Stimulated activated CD4-positive, alpha-beta T cell treated with anti-CD3 and anti-CD28 coated beads, Interleukin-4, amount 100 ng/mL, for 24 hours (primary cell): ENCODE results near the gene PPFIBP2.
A peak's percentile ranks its signal among the peaks of the same experiment; 100 is the strongest.
"Not testable (repeated sequence)": the region's sequence is repeated elsewhere in the genome, so short reads cannot be mapped to it uniquely, and the experiment has no call there.

ENCODE experiments used
- DNase-seq: peaks from one replicate; pipeline ENCODE4 v3.0.0-alpha.2; 2020

PPFIBP2 gene

GRCh38 chr11:7639643-7640025 is 125.8 kb downstream of the PPFIBP2 start:
- DNase-seq = no peak

DNA sequence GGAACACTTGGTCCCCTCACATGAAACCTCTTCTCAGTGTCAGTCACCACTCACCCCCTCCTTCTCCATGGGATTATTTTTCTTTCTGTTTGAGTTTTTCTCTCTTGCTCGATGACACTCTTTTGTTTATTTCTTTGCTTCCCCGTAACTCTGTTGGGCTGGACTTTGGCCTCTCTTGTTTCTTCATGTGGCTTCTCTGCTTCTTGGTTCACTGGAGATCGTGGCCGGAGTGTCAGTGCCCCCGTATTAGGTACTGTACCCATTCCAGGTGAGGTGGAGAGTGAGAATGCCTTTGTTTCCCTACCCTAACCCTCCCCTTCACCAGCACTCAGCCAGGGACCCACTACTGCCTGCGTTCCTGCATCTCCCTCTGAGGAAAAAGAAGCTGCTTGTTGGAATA is 127.0 kb downstream of the PPFIBP2 start:
- DNase-seq = no peak

- no peak for DNase-seq
Measured at GRCh38 chr11:7642747-7643146, 128.9 kb downstream of the PPFIBP2 start.

DNA sequence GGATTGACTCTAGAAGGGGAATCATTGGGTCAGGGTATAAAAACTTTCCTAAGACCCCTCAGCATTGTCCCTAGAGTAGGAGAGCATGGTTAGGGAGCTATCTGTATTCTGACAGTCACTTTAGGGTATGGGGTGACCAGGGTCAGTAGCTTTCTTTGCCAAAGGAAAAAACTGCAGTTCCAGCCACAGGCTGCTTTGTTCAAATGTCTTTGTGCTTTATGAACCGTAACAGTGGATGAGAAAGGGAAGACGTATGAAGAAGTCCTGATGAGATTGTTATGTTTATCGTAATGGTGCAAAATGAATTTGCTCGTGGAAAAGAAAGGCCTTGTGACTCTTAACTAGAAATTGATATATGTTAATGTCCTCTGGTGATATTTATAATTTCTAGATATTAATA is 129.5 kb downstream of the PPFIBP2 start:
- no peak for DNase-seq

- no peak for DNase-seq
Measured at GRCh38 chr11:7645206-7645605, 131.4 kb downstream of the PPFIBP2 start.

DNA sequence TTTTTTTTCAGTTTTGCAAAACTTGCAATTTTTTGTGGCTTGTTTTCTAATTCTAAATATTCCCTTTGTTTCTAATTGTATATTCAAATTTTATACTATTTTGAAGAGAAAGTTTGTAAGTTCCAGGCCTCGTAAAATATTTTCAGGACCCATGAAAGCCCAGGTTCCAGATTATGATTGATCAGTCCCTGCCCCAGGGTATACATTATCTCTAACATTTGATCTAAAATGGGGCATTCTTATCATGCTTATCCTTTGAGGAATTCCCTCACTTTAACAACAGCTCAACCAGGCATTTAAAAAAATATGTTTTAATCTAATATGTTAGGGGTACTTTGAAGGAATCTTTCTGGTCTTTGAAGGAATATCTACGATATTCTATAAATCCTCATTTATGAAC is 133.1 kb downstream of the PPFIBP2 start:
- no peak for DNase-seq

DNA sequence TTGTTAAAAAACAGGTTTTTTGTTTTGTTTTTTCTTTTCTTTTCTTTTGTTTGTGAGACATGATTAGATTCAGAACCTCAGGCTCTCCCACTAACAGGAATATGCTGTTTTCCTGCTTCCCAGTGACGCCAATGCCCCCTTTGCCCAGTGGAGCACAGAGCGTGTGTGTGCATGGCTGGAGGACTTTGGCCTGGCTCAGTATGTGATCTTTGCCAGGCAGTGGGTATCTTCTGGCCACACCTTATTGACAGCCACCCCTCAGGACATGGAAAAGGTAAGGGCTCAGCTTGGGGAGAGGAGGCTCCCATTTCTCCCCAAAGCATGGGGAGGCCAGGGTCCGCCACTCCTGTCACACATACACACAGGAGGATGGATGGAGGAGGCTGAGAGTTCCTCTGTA is 134.5 kb downstream of the PPFIBP2 start:
- no peak for DNase-seq

DNA sequence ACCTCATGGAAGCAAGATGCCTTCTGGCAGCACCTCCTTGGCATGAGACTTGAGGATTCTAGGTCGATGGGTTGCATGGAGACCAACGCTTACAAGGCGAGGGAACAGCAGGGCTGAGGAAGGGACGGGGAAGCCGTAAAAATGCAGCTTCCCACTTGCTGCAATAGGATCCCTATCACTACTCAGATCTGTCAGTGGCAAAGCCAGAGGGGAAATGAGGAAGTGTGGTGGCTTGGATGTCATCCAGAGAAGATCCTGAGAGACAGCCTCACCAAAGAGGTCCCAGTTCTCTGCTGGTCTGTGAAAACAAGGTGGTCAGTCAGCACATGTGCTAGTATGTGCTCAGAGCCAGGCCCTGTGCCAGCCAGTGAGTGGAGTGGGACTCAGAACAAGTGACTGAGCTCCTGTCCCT is 137.3 kb downstream of the PPFIBP2 start:
- no peak for DNase-seq

DNA sequence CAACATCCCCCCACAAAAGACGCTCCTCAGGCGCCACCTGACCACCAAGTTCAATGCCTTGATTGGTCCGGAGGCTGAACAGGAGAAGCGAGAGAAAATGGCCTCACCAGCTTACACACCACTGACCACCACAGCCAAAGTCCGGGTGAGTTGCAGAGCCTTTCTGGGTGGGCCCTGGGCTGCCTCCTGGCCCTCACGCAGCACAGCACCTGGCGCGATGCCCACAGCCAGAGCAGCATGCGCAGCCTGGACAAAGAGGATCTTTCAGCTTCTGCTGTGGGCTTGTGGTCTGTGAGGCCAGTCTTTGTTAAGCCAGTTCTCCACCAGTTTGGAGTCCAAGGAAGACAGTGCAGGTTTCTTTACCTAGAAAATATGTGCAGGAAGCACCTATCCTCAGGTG is 137.9 kb downstream of the PPFIBP2 start:
- no peak for DNase-seq

DNA sequence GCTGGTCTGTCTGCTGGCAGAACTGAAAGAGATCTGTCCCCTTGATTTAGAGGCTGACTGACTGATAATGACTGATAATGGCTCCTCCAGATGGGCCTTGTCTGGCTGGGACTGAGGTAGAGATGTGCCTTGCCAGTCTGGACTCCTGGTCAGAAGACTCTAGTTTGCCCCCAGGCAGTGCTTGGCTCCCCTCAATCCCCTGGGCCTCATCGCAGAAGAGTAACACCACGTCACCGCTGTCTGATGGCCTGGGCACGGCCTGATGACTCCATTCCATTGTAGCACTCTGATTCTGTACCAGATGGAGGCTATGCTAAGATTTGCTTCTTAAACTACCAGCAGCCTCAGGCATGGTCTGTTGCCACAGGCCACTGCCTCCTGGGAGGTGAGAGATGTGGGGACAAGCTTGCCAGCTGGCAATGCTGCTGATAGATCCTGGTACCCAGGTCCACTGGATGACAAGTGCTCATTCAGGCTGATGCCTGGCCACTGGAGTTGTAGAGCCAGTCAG is 140.5 kb downstream of the PPFIBP2 start:
- no peak for DNase-seq

GRCh38 chr11:7655253-7656217 is 141.7 kb downstream of the PPFIBP2 start:
- no peak for DNase-seq

DNA sequence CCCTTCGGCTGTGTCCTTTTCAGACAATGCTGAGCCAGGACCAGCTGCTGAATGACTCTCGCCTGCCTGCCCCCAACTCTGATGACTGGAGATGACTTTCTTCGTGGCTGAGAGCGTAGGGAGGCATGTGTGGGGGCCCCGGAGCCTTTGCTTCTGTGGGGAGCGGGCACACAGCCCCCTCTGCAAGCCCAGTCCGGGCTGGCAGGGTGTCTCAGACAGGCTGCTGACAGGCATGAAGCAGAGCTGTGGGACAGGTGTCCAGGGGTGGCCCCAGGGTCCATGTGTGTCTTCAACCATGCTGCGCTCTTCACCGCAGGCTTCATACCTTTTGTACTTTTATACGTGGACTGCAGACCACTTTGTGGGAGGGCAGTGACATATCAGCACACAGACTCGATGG is 142.9 kb downstream of the PPFIBP2 start:
- no peak for DNase-seq

DNA sequence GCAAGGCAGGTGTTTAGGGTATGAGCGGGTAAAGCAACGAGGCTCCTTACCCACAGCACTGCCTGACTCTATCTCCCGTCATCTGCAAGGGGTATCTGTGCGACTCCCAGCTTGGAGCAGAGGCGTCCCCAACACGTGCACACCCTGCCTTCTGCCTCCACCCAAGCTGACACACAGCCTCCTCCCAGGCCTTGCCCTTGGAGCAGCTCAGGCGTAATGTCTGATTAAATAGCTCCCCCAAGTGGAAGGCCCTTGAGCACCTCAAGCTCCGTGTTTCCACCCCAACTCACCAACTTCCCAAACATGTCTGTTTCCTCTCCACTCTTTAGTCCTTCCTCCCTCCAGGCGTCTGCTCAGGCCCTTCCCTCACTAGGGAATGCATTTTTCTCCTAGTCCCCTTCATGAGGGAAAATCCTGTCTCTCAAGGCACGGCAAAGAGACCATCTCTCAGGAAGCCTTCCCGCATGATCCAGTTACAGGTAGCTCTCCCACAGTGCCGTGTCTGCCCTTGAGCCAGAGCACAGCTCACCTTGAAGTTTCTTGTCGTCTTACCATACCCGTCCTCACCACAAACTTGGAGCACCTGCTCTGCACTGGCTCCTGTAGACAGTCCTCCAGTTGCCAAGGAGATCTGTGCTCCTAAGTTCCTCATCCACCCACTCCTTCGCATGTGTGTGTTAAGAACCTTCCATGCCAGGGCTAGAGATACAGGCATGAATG is 143.7 kb downstream of the PPFIBP2 start:
- DNase-seq = no peak

DNA sequence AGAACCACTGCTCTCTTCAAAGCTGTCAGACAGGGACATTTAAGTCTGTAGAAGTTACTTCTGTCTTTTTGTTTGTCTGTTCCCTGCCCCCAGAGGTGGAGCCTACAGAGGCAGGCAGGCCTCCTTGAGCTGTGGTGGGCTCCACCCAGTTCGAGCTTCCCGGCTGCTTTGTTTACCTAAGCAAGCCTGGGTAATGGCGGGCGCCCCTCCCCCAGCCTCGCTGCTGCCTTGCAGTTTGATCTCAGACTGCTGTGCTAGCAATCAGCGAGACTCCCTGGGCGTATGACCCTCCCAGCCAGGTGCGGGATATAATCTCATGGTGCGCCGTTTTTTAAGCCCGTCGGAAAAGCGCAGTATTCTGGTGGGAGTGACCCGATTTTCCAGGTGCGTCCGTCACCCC is 149.7 kb downstream of the PPFIBP2 start:
- DNase-seq = not testable (repeated sequence)

DNA sequence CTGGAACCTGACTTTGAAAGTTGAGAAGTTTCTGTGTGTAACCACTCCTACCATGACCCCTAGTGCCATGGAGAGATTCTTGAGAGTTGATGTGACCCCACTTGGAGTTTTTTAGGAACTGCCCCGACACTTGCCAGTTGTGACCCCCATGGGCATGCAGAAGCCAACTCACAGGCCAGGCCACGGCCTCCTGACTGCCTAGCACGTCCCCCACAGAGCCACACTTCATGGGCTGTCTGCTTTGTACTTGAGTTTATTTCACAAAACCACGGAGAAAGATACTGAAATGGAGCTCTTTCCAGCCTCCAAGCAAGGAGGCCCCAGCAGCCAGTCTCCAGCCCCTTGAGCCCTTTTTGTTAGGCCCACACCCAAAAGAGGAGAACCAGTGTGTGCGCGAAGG is 151.1 kb downstream of the PPFIBP2 start:
- DNase-seq = no peak

DNA sequence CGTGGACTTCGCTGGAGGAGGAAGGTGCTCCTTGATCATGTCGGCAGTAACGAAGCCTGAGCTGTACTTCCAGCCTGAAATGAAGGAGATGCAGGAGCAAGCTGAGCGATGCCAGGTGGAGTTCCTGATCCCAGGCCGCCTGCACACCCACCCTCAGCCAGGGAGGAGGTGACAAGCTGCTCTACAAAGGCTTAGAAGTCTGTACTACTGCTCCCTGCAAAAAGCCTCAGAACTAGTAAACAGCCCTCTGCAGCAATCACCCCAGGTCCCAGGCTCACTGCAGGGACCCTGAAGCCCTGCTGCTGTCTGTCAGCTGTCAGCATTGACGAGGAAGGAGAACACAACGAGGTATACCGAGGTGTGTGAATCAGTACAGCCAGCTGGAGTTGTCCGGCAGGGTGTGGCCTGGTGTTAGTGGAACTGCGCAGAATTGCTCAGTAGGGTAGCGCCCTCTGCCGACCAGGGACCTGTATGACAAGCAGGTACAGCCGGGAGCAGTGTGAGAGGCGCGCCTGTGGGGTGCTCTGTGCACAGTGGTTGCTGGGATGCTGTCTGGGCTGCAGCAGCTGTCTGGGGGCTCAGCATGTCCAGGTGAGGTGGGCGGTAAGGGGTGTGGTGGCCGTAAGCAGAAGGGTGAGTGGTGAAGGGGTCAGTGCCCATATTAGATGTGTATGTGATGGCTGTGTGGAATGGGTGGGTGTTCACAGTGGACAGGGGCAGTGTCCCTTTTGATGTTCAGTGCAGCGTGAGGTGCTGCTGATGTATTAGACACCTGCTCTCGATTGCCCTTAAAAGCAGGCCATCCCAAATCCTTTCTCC is 151.9 kb downstream of the PPFIBP2 start:
- peak; percentile 72 for DNase-seq

DNA sequence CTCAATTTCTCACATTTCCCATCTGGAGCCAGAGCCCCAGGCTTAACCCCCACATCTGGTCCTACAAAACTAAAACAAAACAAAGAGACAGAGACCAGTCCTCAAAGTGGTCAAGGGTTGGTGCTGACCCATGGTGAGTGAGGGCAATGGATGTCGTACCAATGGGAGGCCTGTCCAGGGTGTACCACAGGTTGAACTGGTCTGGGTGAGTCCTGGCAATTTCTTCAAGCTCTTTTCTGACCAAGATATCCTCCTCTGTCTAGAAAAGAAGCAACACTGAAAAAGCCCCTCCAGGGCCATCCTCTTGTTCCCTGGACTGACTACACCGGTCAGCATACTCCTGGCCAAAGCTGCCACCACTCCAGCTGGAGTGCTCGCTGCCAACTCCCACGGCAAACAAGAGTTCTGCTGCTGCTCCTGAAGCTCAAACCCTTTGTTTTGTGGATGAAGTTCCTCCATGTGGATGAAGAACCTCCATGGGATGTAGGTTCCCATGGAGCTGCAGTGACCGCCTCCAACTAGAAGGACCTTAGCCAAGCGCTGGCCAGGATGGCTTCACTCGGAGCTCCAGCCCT is 152.6 kb downstream of the PPFIBP2 start:
- no peak for DNase-seq

- no peak for DNase-seq
Measured at GRCh38 chr11:7667460-7667859, 153.7 kb downstream of the PPFIBP2 start.

- DNase-seq = no peak
Measured at GRCh38 chr11:7668464-7668863, 154.7 kb downstream of the PPFIBP2 start.

GRCh38 chr11:7668911-7669310 is 155.1 kb downstream of the PPFIBP2 start:
- no peak for DNase-seq

- no peak for DNase-seq
Measured at GRCh38 chr11:7670641-7671040, 156.8 kb downstream of the PPFIBP2 start.

DNA sequence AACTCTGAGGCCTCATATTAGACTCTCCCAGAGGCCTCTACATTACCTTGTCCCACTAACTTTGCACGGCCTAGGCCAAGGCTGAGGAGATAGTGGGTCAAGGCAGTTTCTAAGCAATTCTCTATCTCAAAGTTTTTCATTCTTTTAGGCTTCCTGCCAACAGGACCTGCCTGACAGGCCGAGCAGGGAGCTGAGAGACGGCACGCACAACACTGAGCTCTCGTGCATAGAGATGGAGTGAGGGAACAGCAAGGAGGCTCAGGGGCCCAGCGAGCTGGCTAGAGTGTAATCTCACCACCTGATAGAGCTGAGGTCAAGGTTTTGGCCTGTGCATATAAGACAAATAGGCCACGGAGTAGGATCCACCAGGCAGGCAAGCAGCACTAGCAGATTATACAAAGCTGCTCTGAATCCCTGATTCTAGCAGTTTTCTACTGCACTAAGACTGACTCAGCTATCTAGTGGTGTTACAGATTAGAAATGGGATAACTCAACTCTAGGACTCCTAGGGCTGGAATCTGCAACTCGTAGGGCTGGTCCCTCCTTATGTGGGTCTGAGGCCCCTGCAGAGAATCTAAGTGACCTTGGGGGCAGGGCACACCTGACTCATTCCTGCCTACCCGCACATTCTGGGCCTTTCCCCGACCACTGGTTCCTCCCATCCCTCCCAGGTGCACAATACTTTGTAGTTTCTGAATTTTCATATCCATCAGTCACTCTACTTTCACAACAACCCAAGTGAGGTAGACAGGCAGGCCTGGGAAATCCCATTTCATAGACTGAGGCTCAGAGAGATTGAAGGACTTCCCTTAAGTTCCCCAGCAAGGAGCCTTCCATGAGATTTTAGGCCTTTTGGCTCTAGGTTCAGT is 157.8 kb downstream of the PPFIBP2 start:
- DNase-seq = peak; percentile 18
